AG04449 (cell line): Measurements from ENCODE around the gene KCNA5.
A peak's percentile ranks its signal among the peaks of the same experiment; 100 is the strongest.

Experiments used
- CTCF ChIA-PET: fragments of 350-600 bp; formaldehyde crosslinking; extraction: SDS; loops from one replicate; lab custom pipeline; 2021; ENCODE audit warnings: antibody characterized with exemption; lab: Yijun Ruan, JAX
- POLR2A ChIA-PET: fragments of 400-600, 350-600 bp; formaldehyde crosslinking; extraction: SDS; loops from one replicate; lab custom pipeline; 2020; ENCODE audit warnings: antibody characterized with exemption, inconsistent platforms; lab: Yijun Ruan, JAX
- DNase-seq: peaks from one replicate; pipeline ENCODE4 v3.0.0-alpha.2; 2010; ENCODE audit warnings: low read depth, low spot score
- H3K4me3 ChIP-seq: 2 replicates; pipeline ENCODE4 v1.5.1; 2011; ENCODE audit warnings: low read depth, mild to moderate bottlenecking, control low read depth, low read length
- CTCF ChIP-seq: IDR thresholded peaks from one replicate; pipeline ENCODE4 v1.5.1; 2011; ENCODE audit warnings: mild to moderate bottlenecking, moderate library complexity, low read length, control low read depth, inconsistent platforms; ENCODE audit not compliant: insufficient read depth; ENCODE audit errors: missing control alignments

The KCNA5 gene

DNA sequence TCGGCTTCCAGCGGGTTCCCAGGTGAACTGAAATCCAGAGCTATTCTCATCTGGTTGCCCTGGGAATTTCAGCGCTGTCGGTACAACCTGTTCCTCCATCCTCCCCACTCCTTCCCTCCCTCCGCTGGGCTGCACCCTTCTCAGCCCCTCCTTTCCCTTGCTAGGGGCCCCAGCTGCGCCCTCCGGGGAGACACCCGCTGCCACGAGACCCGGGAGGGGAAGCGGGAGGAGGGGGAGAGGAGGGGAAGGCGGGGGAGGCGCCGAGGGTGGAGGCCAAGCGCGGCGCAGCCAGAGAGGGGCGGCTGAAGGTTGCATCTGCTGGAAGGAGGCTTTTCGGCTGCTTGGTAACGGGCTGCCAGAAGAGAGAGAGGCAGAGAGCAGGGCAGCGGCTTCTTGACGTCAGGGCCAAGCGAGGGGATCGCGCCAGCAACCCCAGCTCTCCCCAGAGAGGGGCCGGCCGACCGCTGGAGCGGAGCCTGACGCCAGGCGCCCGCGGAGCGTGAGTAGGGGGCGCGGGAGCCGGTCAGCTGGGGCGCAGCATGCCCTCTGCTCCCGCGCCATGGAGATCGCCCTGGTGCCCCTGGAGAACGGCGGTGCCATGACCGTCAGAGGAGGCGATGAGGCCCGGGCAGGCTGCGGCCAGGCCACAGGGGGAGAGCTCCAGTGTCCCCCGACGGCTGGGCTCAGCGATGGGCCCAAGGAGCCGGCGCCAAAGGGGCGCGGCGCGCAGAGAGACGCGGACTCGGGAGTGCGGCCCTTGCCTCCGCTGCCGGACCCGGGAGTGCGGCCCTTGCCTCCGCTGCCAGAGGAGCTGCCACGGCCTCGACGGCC is at the start of gene KCNA5:
TSS of gene KCNA5 (plus strand) at position 291 of the 831 bp plus-strand sequence. CDS start at position 560, 269 bp downstream.
- ChIA-PET CTCF (no interaction called here), POLR2A (no interaction called here)
- TF ChIP-seq CTCF: no peak
- H3K4me3 ChIP-seq: no peak within 1 kb of the TSS
- DNase-seq: no peak

DNA sequence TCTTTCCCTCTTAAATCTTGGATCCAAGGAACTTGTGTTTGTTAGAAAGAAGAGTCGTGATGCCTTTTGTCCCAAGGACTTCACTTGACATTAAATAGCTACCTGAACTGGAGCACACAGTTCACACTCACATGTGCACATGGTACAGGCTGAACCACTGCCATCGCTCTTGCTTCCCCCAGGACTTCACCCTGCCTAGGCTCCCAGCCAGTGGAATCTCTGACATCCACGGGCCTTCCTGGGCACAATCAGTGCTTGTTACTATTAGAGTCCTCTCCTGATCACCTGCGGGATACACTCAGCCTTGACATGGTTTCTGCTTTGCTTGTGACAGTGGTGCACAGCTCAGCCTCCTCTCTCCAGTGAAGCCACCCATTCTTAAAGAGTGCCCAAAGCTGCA is 49.1 kb upstream of the KCNA5 start:
- POLR2A ChIA-PET: no interaction called here
- DNase-seq: no peak
- H3K4me3 ChIP-seq: no peak overlapping the region
- TF ChIP-seq CTCF: no peak
- CTCF ChIA-PET: interaction anchor here (1.2 to 10.2 kb wide), 5 partner anchors 9 to 146 kb away, joined by 3 to 351 read pairs (median 4); no protein-coding TSS in a partner anchor

- no peak for TF ChIP-seq CTCF
- ChIA-PET CTCF (interaction anchor here (10.2 kb wide), 1 partner anchor 139 kb away, joined by 351 read pairs; no protein-coding TSS in a partner anchor), POLR2A (no interaction called here)
- DNase-seq: no peak
- H3K4me3 ChIP-seq: no peak overlapping the region
Measured at GRCh38 chr12:4996714-4997113, 47.0 kb upstream of the KCNA5 start.

GRCh38 chr12:4997939-4998338 is 45.7 kb upstream of the KCNA5 start:
- TF ChIP-seq CTCF: no peak
- DNase-seq: peak; percentile 84
- H3K4me3 ChIP-seq: no peak overlapping the region
- ChIA-PET POLR2A (no interaction called here), CTCF (interaction anchor here (0.8 to 10.2 kb wide), 4 partner anchors 24 to 150 kb away, joined by 3 to 351 read pairs (median 6); no protein-coding TSS in a partner anchor)

- ChIA-PET CTCF (interaction anchor here (0.6 to 10.2 kb wide), 7 partner anchors 12 to 164 kb away, joined by 3 to 351 read pairs (median 3); no protein-coding TSS in a partner anchor), POLR2A (no interaction called here)
- H3K4me3 ChIP-seq: no peak overlapping the region
- no peak for TF ChIP-seq CTCF
- no peak for DNase-seq
Measured at GRCh38 chr12:5000204-5000603, 43.5 kb upstream of the KCNA5 start.
